ENCODE data around the gene MRC1. TPM values are rescaled to one million over a fixed set of nuclear protein-coding genes. Genes with fewer than 3 reads are reported as not detected.

Gene MRC1
- total and polyA plus RNA-seq, 2 of the 13 experiments (the other 11 are each of a cell fraction or from before 2014, with no cell fraction given) = not detected

GRCh38 chr10:17871036-17871435 is 61.9 kb downstream of the MRC1 start:
- no peaks in the 10 kb centered on the region; a peak in 1 of 5 replicates for H3K27me3 ChIP-seq (ENCODE audit: control insufficient read depth in 1 of 2, insufficient read depth in 2 of 2, low read length in 2 of 2)
- no peak overlapping the region for H3K4me3 ChIP-seq (replicated peaks in 1 of 3; ENCODE audit: insufficient read depth in 1 of 3, low read depth in 2 of 3, low read length in 3 of 3)
- ATAC-seq (no peak), FAIRE-seq (no peak), DNase-seq (ENCODE audit: low spot score) (no peak)
- WGBS (ENCODE audit: low lambda C conversion rate) = 6% methylated on average over 6 of the region's 6 CpGs
- TF ChIP-seq MTA1 (CRISPR knock-in tag; IDR thresholded peaks at IDR 0.05; ENCODE audit: borderline replicate concordance) = no peak
- TF ChIP-seq CCAR2 (optimal IDR thresholded peaks at IDR 0.05; ENCODE audit: low read depth, low read length) = no peak
- TF ChIP-seq KDM5B (CRISPR knock-in tag; IDR thresholded peaks at IDR 0.05; ENCODE audit: borderline replicate concordance) = no peak
- TF ChIP-seq AHDC1 (CRISPR knock-in tag; IDR thresholded peaks at IDR 0.05; ENCODE audit: borderline replicate concordance) = no peak
- no peak for TF ChIP-seq ATM (IDR thresholded peaks at IDR 0.05; ENCODE audit: borderline replicate concordance)
- TF ChIP-seq ZNF549 (CRISPR knock-in tag; IDR thresholded peaks at IDR 0.05) = no peak
- no peak for TF ChIP-seq EEA1 (CRISPR knock-in tag; IDR thresholded peaks at IDR 0.05; ENCODE audit: borderline replicate concordance)
- no peak for TF ChIP-seq KMT2A (CRISPR knock-in tag; IDR thresholded peaks at IDR 0.05)
- no peak for TF ChIP-seq RORA (CRISPR knock-in tag; IDR thresholded peaks at IDR 0.05)
- TF ChIP-seq ERF (CRISPR knock-in tag; IDR thresholded peaks at IDR 0.05) = no peak
- no peak for TF ChIP-seq MXD3 (CRISPR knock-in tag; IDR thresholded peaks at IDR 0.05)
- H3K27ac ChIP-seq (ENCODE audit: extremely low read length, insufficient read depth, low read length) = no peak overlapping the region
- H3K4me2 ChIP-seq (ENCODE audit: low read depth, low read length) = no peak overlapping the region
- CTCF ChIA-PET (ENCODE audit: low intra/inter-chr PET ratio, low total read pairs) = no interaction called here
- no peak overlapping the region for H2AFZ ChIP-seq (ENCODE audit: low read length)
- in situ Hi-C loops (cut with HindIII; ENCODE audit: extremely low pct_ligation_motif_present, low pct_unique_long_range_greater_than_20kb) (no loop called here), intact Hi-C loops (cut with micrococcal nuclease; ENCODE audit: unreplicated experiment) (no loop called here)
- H3K9me3 ChIP-seq (ENCODE audit: low read length) = no peaks in the 10 kb centered on the region
- POLR2A ChIA-PET = no interaction called here
- H3K36me3 ChIP-seq (replicated peaks in 1 of 2; ENCODE audit: control insufficient read depth in 1 of 2, insufficient read depth in 2 of 2, low read length in 2 of 2) = no peaks in the 10 kb centered on the region
- no peaks in the 10 kb centered on the region for H3K4me1 ChIP-seq (ENCODE audit: insufficient read depth, low read length)
- no peak overlapping the region for H3K9ac ChIP-seq (ENCODE audit: insufficient read depth, low read depth, low read length)
- H3K79me2 ChIP-seq (ENCODE audit: insufficient read depth, low read length) = no peaks in the 10 kb centered on the region
- no peaks in the 10 kb centered on the region for H4K20me1 ChIP-seq (ENCODE audit: insufficient read depth, low read length)
- no TSS peak for BruUV-seq (replicated peaks)

All from HepG2 (cell line).